Right cardiac atrium (tissue), 5 donors: ENCODE measurements around the gene ATP6V0D1. TPM values are rescaled to one million over a fixed set of nuclear protein-coding genes. Genes with fewer than 3 reads are reported as not detected.

Source experiments
- ATAC-seq, 2 donors: fragments of 200-7000 bp; cut with Tn5 transposase; one replicate each; pipeline versions ENCODE4 v1.8.0 to v1.9.1; 2020; ENCODE audit warnings: moderate library complexity in 2 of 2, mild to moderate bottlenecking in 1 of 2
- DNase-seq, 3 donors: peaks; one replicate each; pipeline ENCODE4 v3.0.0-alpha.2; 2020
- H3K27ac ChIP-seq: one replicate; pipeline ENCODE4 v1.5.1; 2013; ENCODE audit warnings: mild to moderate bottlenecking, low read length, control low read depth, moderate library complexity
- H3K27me3 ChIP-seq: one replicate; pipeline ENCODE4 v1.6.1; 2013; ENCODE audit not compliant: control insufficient read depth, insufficient read depth
- H3K4me1 ChIP-seq: one replicate; pipeline ENCODE4 v1.6.1; 2013; ENCODE audit warnings: low read length; ENCODE audit not compliant: control insufficient read depth, insufficient read depth
- H3K4me3 ChIP-seq: one replicate; pipeline ENCODE4 v1.5.1; 2013; ENCODE audit warnings: low read length, control low read depth
- H3K9me3 ChIP-seq: one replicate; pipeline ENCODE4 v1.6.1; 2013; ENCODE audit warnings: low read length; ENCODE audit not compliant: control insufficient read depth
- WGBS: extraction: QIAGEN DNeasy Blood & Tissue Kit; methylation state at CpG from one replicate; pipeline ENCODE4 v1.1.7; 2013; 5-methylcytosine and 5-hydroxymethylcytosine counted together
- intact Hi-C, 4 donors: fragments of 100-400 bp; cut with DNase I; formaldehyde crosslinking; loops; one replicate each; pipeline versions ENCODE4 v1.11.0 to v1.14.0; 2022 to 2023
- long read RNA-seq, 4 donors: library from polyadenylated mRNA; unstranded; transcript quantifications; one replicate each; pipeline ENCODE4 v2.0.0, GENCODE V29; 2020 to 2021
- polyA plus RNA-seq: library from polyadenylated mRNA; stranded (reverse); fragments of 200-250 nt; gene quantifications from one replicate; pipeline ENCODE4 v1.2.3, GENCODE V29; 2013
- total RNA-seq, 4 donors: library from RNA; stranded (reverse); fragmentation: NEBNext Ultra II Directional; extraction: Animal tissue kit (Norgen Biotek cat#: 25700); gene quantifications; one replicate each; pipeline ENCODE4 v1.2.1, GENCODE V29; 2021
- donor health status: healthy with polysubstance abuse.
- donor health status: DM: no; HTN: yes; CAD: no.
- donor health status: DM: no; HTN: no; CAD: no.
- donor health status: DM: no; HTN: yes; CAD: no; lungs with severe emphysema.
- donor health status: DM: yes; HTN: yes; CAD: no.

Gene ATP6V0D1
- 10 to 100 TPM; 64.1 to 79.4 (median 68.2) TPM for total RNA-seq
- 44.6 TPM for polyA plus RNA-seq
- long read RNA-seq, donor 1, transcript ATP6V0D1-201 (8 exons, 1,716 nt): major isoform, 208 of 220 reads
- long read RNA-seq, donor 1, partial matches to known transcripts: 5 of 220 reads
- long read RNA-seq, donor 1, other reads (novel, unspliced or antisense): 4 of 220 reads
- long read RNA-seq, donor 2, transcript ATP6V0D1-201 (8 exons, 1,716 nt): major isoform, 103 of 111 reads
- long read RNA-seq, donor 2, partial matches to known transcripts: 3 of 111 reads
- long read RNA-seq, donor 2, other reads (novel, unspliced or antisense): 4 of 111 reads
- long read RNA-seq, donor 3, transcript ATP6V0D1-201 (8 exons, 1,716 nt): major isoform, 593 of 623 reads
- long read RNA-seq, donor 3, partial matches to known transcripts: 5 of 623 reads
- long read RNA-seq, donor 3, other reads (novel, unspliced or antisense): 24 of 623 reads
- long read RNA-seq, donor 4, transcript ATP6V0D1-201 (8 exons, 1,716 nt): major isoform, 121 of 126 reads
- long read RNA-seq, donor 4, partial matches to known transcripts: 0 of 126 reads
- long read RNA-seq, donor 4, other reads (novel, unspliced or antisense): 5 of 126 reads

DNA sequence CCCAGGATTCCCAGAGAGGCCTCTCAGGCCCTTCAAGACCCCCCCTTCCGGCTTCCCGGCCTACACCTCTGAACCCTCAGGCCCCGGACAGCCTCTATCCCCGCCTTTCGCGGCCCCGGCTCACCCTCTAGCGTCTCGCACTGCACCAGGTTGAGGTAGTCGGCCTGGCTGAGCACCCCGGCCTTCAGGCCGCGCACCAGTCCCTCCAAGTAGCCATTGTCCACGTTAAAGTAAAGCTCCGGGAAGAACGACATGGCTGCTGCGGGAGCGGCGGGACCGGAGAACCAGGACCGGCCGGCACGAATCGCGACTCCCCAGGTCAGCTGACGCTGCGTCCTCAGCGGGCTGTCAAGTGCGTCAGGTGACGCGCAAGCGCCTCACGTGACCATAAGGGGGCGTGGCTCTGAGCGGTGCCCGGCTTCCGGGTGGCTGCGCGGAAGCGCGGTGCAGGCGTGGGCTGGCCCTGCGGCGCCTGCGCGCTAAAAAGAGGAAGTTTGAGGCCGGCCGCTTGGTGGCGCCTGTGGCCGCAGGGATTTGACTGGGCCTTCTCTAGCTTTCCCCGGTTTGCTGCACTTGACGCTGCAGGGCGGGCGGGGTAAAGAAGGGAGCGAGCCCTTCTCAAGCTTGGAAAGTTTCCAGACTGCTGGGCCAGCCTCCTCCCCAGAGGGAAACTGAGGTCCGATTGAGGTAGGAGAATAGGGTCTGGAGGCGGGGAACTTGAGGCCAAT lies at the start of gene ATP6V0D1:
Gene ATP6V0D1, minus strand, starts transcription at position 325 of the 728 bp plus-strand sequence. Its CDS starts 71 bp downstream, at position 254.
- Histone ChIP-seq H3K9me3 (no peaks in the 10 kb centered on the region), H3K27ac (peak within 1 kb of the TSS; percentile 82), H3K4me3 (peak within 1 kb of the TSS; percentile 81), H3K27me3 (no peaks in the 10 kb centered on the region), H3K4me1 (peaks cover 3% of the 10 kb centered on the region)
- under 1% methylated on average over 57 of the region's 57 CpGs for WGBS
- DNase-seq (peak; percentile 98 to 100 (median 99)), ATAC-seq (peak; percentile 95 to 96)
- intact Hi-C loops: no loop called here

DNA sequence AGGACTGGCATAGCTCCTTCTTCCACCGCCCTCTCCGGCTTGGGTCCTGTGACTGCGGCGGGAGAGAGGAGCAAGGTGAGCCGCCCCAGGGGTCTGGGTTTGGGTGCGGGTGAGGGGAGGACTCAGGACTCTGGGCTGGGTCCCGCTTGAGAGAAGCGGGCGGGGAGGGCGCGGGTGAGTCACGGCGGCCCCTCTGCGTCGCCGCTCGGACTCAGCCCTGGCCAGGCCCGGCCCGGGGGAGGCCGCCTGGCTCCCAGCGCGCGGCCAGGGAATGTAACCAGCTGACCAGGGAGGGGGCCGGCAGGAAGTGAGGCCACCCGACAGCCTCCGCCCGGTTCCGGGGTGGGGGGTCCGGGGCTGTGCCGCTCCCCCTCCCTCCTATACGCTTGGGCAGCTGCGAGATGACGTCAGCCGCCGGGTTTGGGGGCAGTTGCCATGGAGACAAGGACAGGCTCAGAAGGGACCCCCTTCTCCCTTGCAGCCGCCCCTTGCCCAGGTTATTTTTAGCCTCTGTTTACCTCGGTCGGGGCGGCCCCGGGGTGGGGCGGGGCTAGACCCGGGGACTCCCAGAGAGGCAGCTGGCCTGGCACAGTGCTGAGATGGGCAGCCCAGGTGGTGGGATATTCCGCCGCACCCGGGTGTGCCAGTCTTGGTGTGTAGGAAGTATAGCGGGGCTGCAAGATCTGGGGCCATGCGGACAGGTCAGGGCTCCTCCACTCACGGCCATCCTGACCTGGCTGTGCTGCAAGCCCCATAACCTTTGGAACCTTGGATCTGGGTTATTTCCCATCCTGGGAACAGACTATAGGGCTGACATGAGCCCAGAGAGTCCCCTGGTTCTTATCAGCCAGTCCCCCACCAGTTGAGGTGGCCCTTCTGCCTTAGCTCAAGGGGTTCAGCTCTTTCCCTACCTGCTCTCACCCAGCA lies 49.3 kb upstream of the ATP6V0D1 start:
- H3K4me1 ChIP-seq: peaks cover 11% of the 10 kb centered on the region
- H3K9me3 ChIP-seq: no peaks in the 10 kb centered on the region
- H3K4me3 ChIP-seq: peak overlapping the region; percentile 74
- intact Hi-C loops: no loop called here
- H3K27ac ChIP-seq: peak overlapping the region; percentile 87
- 4% methylated on average over 48 of the region's 48 CpGs for WGBS
- ATAC-seq: peak; percentile 82 to 90
- H3K27me3 ChIP-seq: no peaks in the 10 kb centered on the region
- peak; percentile 89 to 95 (median 92) for DNase-seq

DNA sequence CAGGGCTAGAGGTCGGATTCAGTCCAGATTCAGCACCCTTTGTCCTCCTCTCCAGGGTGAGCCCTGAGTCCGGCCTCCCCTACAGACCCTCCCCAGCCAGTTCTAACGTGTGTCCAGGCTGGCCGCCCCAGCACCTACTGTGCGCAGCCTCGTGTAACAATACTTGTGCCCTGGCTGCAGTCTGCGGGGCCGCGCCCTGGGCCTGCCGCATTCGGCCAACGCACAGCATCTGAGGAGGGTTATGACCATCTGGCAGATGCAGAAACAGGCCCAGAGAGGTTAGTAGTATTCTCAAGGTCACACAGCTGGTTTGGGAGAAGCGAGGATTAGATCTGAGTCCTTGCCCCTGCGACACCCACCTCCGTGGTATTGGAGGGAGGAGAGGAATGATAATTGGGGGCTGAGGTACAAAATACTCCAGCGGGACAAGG lies 48.6 kb upstream of the ATP6V0D1 start:
- DNase-seq: peak in 2 of 3 donors; percentile 77 to 78
- intact Hi-C loops: loop anchor here in 1 of 4 donors (10.0 kb wide), 1 partner anchor 135 kb away; the partner anchor contains the start of genes ACD, C16orf86, ENKD1 and PARD6A
- Histone ChIP-seq H3K27me3 (no peaks in the 10 kb centered on the region), H3K4me1 (peaks cover 11% of the 10 kb centered on the region), H3K4me3 (peak overlapping the region; percentile 74), H3K9me3 (no peaks in the 10 kb centered on the region), H3K27ac (peak overlapping the region; percentile 87)
- 6% methylated on average over 16 of the region's 16 CpGs for WGBS
- peak; percentile 4 to 17 for ATAC-seq

DNA sequence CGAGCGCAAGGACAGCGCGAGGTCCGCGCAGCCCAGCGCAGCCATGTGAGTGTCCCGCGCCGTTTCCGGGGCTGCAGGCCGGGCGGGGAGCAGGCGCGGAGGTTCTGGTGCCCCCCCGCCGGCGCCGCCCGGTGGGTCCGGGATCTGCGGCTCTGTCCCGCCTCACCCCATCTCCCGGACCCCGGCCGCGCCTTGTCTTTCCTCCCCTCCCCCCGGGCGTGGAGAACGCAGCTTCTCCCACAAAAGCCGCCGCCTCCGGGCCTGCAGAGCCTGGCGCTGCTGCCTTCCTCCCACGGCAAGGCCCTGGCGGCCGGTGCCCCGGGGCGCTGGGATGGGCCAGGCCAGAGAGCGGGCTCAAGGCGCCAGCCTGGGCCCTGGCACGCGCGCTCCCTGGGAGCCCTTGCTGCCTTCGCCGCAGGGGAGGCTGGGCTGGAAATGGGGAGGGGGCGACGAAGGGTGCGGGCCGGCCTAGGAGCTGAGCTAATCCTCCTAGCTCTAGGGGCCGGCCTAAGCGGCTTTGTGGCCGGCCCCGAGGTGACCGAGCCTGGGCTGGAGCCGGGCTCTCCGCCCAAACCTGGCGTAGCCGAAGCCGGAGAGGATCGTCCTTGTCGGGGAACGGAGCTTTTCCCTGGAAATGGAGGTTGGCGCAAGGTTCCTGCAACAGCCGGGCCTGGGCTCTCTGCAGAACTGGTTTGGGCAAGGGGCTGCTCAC lies 48.1 kb upstream of the ATP6V0D1 start:
- WGBS: under 1% methylated on average over 65 of the region's 65 CpGs
- Histone ChIP-seq H3K27me3 (no peaks in the 10 kb centered on the region), H3K27ac (peak overlapping the region; percentile 87), H3K4me1 (peaks cover 11% of the 10 kb centered on the region), H3K9me3 (no peaks in the 10 kb centered on the region), H3K4me3 (peak overlapping the region; percentile 74)
- intact Hi-C loops: loop anchor here in 1 of 4 donors (10.0 kb wide), 1 partner anchor 136 kb away; the partner anchor contains the start of genes ACD, C16orf86, ENKD1 and PARD6A
- DNase-seq (peak in 2 of 3 donors; percentile 82 to 86), ATAC-seq (peak; percentile 32 to 37)

DNA sequence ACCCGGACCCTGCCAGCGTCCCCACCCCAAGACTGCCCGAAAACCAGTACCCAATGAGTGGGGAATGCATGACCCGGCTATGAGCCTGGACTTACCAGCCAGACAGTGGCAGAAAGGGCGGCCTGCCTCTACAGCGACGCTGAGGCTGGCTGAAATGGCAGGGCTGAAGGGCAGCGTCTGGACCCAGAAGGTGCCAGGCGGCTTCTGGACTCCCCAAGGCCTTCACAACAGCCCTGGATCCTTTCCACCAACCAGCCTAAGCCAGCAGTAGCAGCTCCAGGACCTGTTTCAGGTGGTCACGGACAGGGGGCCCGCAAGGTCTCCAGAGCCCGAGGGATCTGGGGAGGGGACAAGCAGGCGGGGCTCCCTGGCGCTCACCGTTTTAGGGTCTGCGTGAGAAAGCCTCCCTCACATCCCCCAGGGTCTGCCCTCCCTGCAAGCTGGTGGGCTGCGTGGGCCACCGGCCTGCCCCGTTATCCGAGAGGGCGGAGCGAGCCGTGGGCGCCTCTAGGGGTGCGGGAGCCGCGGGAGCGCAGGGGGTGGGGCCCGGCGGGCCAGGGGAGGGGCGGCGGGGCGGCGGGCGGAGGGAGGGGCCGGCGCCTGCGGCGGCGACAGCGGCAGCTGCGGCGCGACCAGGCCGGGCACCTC lies 47.4 kb upstream of the ATP6V0D1 start, which contains the start of gene RIPOR1:
Gene RIPOR1, plus strand, starts transcription at position 608 of the 648 bp plus-strand sequence. CDS start 9,618 bp downstream, outside the sequence.
- H3K4me1 ChIP-seq: peaks cover 9% of the 10 kb centered on the region
- H3K4me3 ChIP-seq: peak within 1 kb of the TSS; percentile 74
- WGBS: 16% methylated on average over 45 of the region's 45 CpGs
- ATAC-seq (peak; percentile 56 to 62), DNase-seq (peak; percentile 78 to 93 (median 90))
- H3K9me3 ChIP-seq: no peaks in the 10 kb centered on the region
- intact Hi-C loops: loop anchor here in 1 of 4 donors (10.0 kb wide), 1 partner anchor 136 kb away; the partner anchor contains the start of genes ACD, C16orf86, ENKD1 and PARD6A
- no peaks in the 10 kb centered on the region for H3K27me3 ChIP-seq
- peak within 1 kb of the TSS; percentile 87 for H3K27ac ChIP-seq

DNA sequence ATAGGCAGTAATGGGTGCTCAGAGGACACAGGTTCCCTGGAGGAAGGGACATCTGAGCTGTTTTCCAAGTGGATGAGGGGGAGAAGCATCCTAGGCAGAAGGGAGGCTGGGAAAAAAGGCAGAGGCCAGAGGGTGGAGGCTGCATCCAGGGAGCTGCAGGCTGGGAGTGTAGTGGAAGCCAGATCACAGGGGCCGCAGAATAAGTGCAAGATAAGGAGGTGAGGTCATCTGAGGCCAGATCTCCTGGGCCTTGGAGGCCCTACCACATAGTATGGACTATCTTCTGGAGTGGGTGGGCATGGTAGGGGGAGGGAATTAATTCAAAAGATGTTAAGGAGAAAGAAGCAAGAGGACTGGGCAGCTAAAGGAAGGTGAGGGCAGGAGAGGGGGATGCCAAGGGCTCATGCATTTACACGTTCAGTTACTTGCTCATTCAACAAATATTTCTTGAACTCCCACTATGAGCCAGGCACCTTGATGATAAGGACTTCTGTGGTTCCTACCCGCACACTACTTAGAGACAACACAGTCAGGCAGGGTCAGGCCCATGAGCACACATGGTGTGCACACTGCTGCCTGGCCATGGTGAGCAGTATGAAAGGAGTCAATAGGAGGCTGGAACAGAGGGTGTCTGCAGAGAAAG lies 45.3 kb upstream of the ATP6V0D1 start:
- DNase-seq: peak in 1 of 3 donors; percentile 22
- Histone ChIP-seq H3K4me1 (peaks cover 4% of the 10 kb centered on the region), H3K9me3 (no peaks in the 10 kb centered on the region), H3K27ac (no peak overlapping the region), H3K4me3 (no peak overlapping the region), H3K27me3 (no peaks in the 10 kb centered on the region)
- intact Hi-C loops: loop anchor here in 1 of 4 donors (10.0 kb wide), 1 partner anchor 139 kb away; the partner anchor contains the start of genes ACD, C16orf86, ENKD1 and PARD6A
- WGBS: 77% methylated on average over 3 of the region's 3 CpGs
- ATAC-seq: no peak

DNA sequence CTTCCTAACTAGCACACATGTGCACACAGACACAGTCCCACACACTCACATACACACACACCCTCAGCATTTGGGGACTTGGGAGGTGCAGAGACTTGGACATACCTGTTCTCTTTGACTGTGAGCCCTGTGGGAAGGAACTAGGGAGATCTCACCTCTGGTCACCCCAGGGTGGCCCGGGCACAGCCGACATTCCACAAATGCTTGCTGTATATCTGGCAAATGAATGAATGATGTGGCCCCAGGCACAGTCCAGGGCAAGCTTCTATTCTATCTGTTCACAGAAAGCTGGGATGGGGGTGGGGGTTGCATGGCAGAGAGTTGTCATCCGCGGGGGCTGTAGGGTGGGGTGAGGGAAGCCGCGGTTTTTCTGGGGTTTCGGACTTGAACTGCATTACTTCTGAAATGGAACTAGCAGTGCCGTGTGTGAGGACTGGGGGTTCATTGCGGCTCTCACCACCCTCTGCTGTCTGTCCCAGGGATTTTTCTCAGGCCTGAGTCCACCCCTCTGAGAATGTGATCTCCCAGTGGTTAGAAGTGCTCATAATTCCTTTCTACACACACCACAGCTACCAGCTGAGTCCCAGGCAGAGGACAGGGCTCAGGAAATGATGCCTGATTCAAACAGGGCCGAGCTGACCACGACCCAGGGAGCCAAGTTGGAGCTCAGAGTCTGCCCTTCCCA lies 44.4 kb upstream of the ATP6V0D1 start:
- H3K9me3 ChIP-seq: no peaks in the 10 kb centered on the region
- H3K27ac ChIP-seq: no peak overlapping the region
- peak in 1 of 3 donors; percentile 26 for DNase-seq
- ATAC-seq: no peak
- H3K27me3 ChIP-seq: no peaks in the 10 kb centered on the region
- no peaks in the 10 kb centered on the region for H3K4me1 ChIP-seq
- no peak overlapping the region for H3K4me3 ChIP-seq
- intact Hi-C loops: loop anchor here in 1 of 4 donors (10.0 kb wide), 1 partner anchor 139 kb away; the partner anchor contains the start of genes ACD, C16orf86, ENKD1 and PARD6A
- 60% methylated on average over 11 of the region's 11 CpGs for WGBS

DNA sequence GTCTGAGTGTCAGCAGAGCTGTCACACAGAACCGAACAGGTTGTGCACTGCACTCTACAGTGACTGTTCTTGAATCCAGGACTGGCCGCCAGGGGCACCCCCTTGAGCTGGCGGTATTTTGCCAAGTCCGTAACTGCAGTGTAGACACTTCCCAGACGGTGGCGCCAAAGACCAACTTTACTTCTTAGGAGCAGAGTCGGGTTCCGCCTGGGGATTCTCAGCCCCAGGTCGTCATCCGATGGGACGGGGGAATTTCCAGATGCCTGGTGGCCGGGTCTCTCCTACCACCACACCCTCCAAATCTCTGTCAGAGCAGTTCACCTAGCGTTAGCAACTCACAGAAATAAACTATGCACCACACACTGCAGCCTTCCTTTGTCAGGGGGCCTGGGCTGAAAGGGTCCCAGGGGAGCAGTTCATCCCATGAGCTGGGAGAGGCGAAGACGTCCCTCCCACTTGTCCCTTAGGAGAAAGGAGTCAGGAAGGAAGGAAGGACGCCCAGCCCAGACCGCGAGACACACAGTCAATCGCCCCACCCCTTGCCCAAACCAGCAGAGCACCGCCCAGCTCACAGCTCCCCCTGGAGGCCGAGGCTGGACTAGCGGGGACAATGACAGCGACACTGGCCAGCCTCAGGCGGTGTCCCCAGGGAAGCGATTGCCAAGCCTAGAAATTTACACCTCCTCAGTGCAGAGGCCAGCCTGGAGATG lies 40.3 kb upstream of the ATP6V0D1 start:
- no peaks in the 10 kb centered on the region for H3K4me1 ChIP-seq
- H3K9me3 ChIP-seq: no peaks in the 10 kb centered on the region
- peak overlapping the region; percentile 97 for H3K27ac ChIP-seq
- intact Hi-C loops: loop anchor here in 3 of 4 donors (2.0 to 10.0 kb wide), 4 partner anchors 124 to 146 kb away; partner anchors contain the start of genes C16orf86 (in 3 of the 3), ENKD1 (in 3 of the 3), ACD (in 1 of the 3) and CARMIL2 (in 1 of the 3)
- peak overlapping the region; percentile 37 for H3K4me3 ChIP-seq
- H3K27me3 ChIP-seq: no peaks in the 10 kb centered on the region
- ATAC-seq (peak; percentile 94 to 95), DNase-seq (peak; percentile 94 to 97 (median 97))
- under 1% methylated on average over 25 of the region's 25 CpGs for WGBS
